ENCODE data around the gene SMIM38.

The SMIM38 gene

GRCh38 chr11:69172674-69173073 is 16.9 kb downstream of the SMIM38 start:
- no peak for TF ChIP-seq CTCF (IDR thresholded peaks at IDR 0.05)

GRCh38 chr11:69173331-69173730 is 17.6 kb downstream of the SMIM38 start:
- TF ChIP-seq CTCF (IDR thresholded peaks at IDR 0.05) = no peak

GRCh38 chr11:69173925-69174581 is 18.3 kb downstream of the SMIM38 start:
- TF ChIP-seq CTCF (IDR thresholded peaks at IDR 0.05) = no peak

GRCh38 chr11:69174841-69175240 is 19.1 kb downstream of the SMIM38 start:
- TF ChIP-seq CTCF (IDR thresholded peaks at IDR 0.05) = no peak

GRCh38 chr11:69178819-69179482 is 23.2 kb downstream of the SMIM38 start:
- TF ChIP-seq CTCF (IDR thresholded peaks at IDR 0.05) = no peak

- TF ChIP-seq CTCF (IDR thresholded peaks at IDR 0.05) = no peak
Measured at GRCh38 chr11:69180226-69180625, 24.5 kb downstream of the SMIM38 start.

- no peak for TF ChIP-seq CTCF (IDR thresholded peaks at IDR 0.05)
Measured at GRCh38 chr11:69180726-69181125, 25.0 kb downstream of the SMIM38 start.

All from LNCAP (cell line).